Endothelial cell of umbilical vein (primary cell): ENCODE results near the gene NOXRED1. TPM values are rescaled to one million over a fixed set of nuclear protein-coding genes. Genes with fewer than 3 reads are reported as not detected.

Experiments used
- BruUV-seq: library from RNA; stranded (reverse); fragments of 400-500 nt; replicated peaks from 2 replicates; lab custom pipeline; 2021; lab: Mats Ljungman, UMichigan
- CTCF ChIA-PET: fragments of 300-600, 350-600 bp; sonication (Branson Sonifier 250); formaldehyde crosslinking; loops from one replicate; lab custom pipeline; 2021; ENCODE audit warnings: antibody characterized with exemption, inconsistent platforms; lab: Charles Lee
- POLR2A ChIA-PET: fragments of 300-600, 350-600 bp; sonication (Branson Sonifier 250); formaldehyde crosslinking; loops from one replicate; lab custom pipeline; 2021; ENCODE audit warnings: antibody characterized with exemption, inconsistent platforms; lab: Charles Lee
- DNase-seq: peaks from one replicate; pipeline ENCODE4 v3.0.0-alpha.2; 2011; ENCODE audit warnings: low read depth, low spot score
- FAIRE-seq: peaks from 2 replicates; lab custom pipeline; 2011; peaks lifted over from hg19 to GRCh38; lab: Jason Lieb, UNC
- H2AFZ ChIP-seq: 2 replicates; pipeline ENCODE4 v1.6.0; 2012; ENCODE audit warnings: low read depth, low read length, control low read depth, inconsistent platforms
- H3K27ac ChIP-seq: 2 replicates; pipeline ENCODE4 v1.5.1; 2011; ENCODE audit warnings: low read depth, mild to moderate bottlenecking, control low read depth, low read length, moderate library complexity; ENCODE audit not compliant: insufficient read depth
- H3K27me3 ChIP-seq, 2 experiments: 2 replicates each; pipeline versions ENCODE4 v1.6.0 to v1.6.1; 2011; ENCODE audit warnings: low read length in 2 of 2, mixed read lengths in 1 of 2; ENCODE audit not compliant: control insufficient read depth in 2 of 2, insufficient read depth in 2 of 2
- H3K36me3 ChIP-seq, 2 experiments: 2 replicates in 1 of 2; 3 replicates in 1 of 2; pipeline ENCODE4 v1.5.1; 2011; ENCODE audit warnings: low read length in 2 of 2, mild to moderate bottlenecking in 1 of 2, moderate library complexity in 1 of 2; ENCODE audit not compliant: control insufficient read depth in 2 of 2, insufficient read depth in 2 of 2; ENCODE audit errors: extremely low read depth in 1 of 2
- H3K4me1 ChIP-seq: 3 replicates; pipeline ENCODE4 v1.5.1; 2011; ENCODE audit warnings: mild to moderate bottlenecking, low read length; ENCODE audit not compliant: control insufficient read depth, insufficient read depth; ENCODE audit errors: extremely low read depth
- H3K4me2 ChIP-seq: 2 replicates; pipeline ENCODE4 v1.6.1; 2011; ENCODE audit warnings: low read length, control low read depth, mixed read lengths; ENCODE audit not compliant: insufficient read depth
- H3K4me3 ChIP-seq, 3 experiments: fragments of 200-600 bp in 1 of 3; sonication (generic), shearing (Covaris generic) in 1 of 3; replicated peaks in 1 of 3; 2 replicates each; pipeline ENCODE4 v1.5.1; 2011 to 2016; ENCODE audit warnings: control low read depth in 3 of 3, low read length in 3 of 3, mild to moderate bottlenecking in 2 of 3, inconsistent platforms in 1 of 3, low read depth in 1 of 3, moderate library complexity in 1 of 3; ENCODE audit not compliant: insufficient read depth in 1 of 3
- H3K79me2 ChIP-seq: 2 replicates; pipeline ENCODE4 v1.6.0; 2012; ENCODE audit warnings: low read length, inconsistent platforms; ENCODE audit not compliant: control insufficient read depth, insufficient read depth
- H3K9ac ChIP-seq: replicated peaks from 2 replicates; pipeline ENCODE3; 2011; ENCODE audit warnings: low read length, control low read depth; ENCODE audit not compliant: insufficient read depth; ENCODE audit errors: extremely low read depth
- H3K9me1 ChIP-seq: replicated peaks from 3 replicates; pipeline ENCODE4 v1.6.0; 2011; ENCODE audit warnings: mild to moderate bottlenecking, low read length; ENCODE audit not compliant: control insufficient read depth, insufficient read depth; ENCODE audit errors: extremely low read depth
- H3K9me3 ChIP-seq: replicated peaks from 2 replicates; pipeline ENCODE4 v1.5.1; 2012; ENCODE audit warnings: low read length, inconsistent platforms; ENCODE audit not compliant: control insufficient read depth, insufficient read depth
- H4K20me1 ChIP-seq: replicated peaks from 2 replicates; pipeline ENCODE3; 2011; ENCODE audit warnings: mild to moderate bottlenecking, low read length; ENCODE audit not compliant: control insufficient read depth, insufficient read depth; ENCODE audit errors: extremely low read depth
- EZH2 ChIP-seq: IDR thresholded peaks from 2 replicates; pipeline ENCODE4 v1.6.1; 2012; ENCODE audit warnings: borderline replicate concordance, low read depth, mild to moderate bottlenecking, moderate library complexity, low read length, inconsistent platforms; ENCODE audit not compliant: severe bottlenecking
- FOS ChIP-seq: IDR thresholded peaks from 2 replicates; pipeline ENCODE4 v1.6.1; 2011; ENCODE audit warnings: mild to moderate bottlenecking, low read length, moderate library complexity, borderline replicate concordance; ENCODE audit not compliant: insufficient read depth
- GATA2 ChIP-seq: IDR thresholded peaks from 2 replicates; pipeline ENCODE4 v1.7.0; 2011; ENCODE audit warnings: low read depth, mild to moderate bottlenecking, moderate library complexity, mixed read lengths, low read length; ENCODE audit not compliant: insufficient read length, insufficient read depth
- JUN ChIP-seq: IDR thresholded peaks from 2 replicates; pipeline ENCODE4 v1.6.1; 2011; ENCODE audit warnings: borderline replicate concordance, low read depth; ENCODE audit not compliant: insufficient read length, insufficient read depth
- MYC ChIP-seq: IDR thresholded peaks from one replicate; pipeline ENCODE4 v1.6.1; 2011; ENCODE audit warnings: mild to moderate bottlenecking, low read depth, low read length
- POLR2A ChIP-seq: IDR thresholded peaks from 2 replicates; pipeline ENCODE4 v1.6.1; 2012; ENCODE audit warnings: low read depth, mild to moderate bottlenecking, control low read depth, low read length
- POLR2AphosphoS5 ChIP-seq: IDR thresholded peaks from 2 replicates; pipeline ENCODE4 v1.6.1; 2012; ENCODE audit warnings: low read depth, mild to moderate bottlenecking, control low read depth, low read length, moderate library complexity; ENCODE audit not compliant: insufficient read depth
- dilution Hi-C: fragments of 300-500 bp; cut with MboI; formaldehyde crosslinking; loops from one replicate; pipeline ENCODE4 v1.15.0; 2019; ENCODE audit warnings: low sequenced_read_pairs; ENCODE audit not compliant: extremely low pct_ligation_motif_present
- intact Hi-C: fragments of 100-400 bp; cut with micrococcal nuclease; formaldehyde crosslinking; loops from one replicate; pipeline ENCODE4 v1.10.0; 2022
- polyA plus RNA-seq, 4 experiments: library from polyadenylated mRNA; depleted of rRNA in 3 of 4; stranded (reverse) in 3 of 4; unstranded in 1 of 4; fragments of >200 nt; gene quantifications; 2 replicates each; pipeline versions ENCODE4 v1.2.1 to v1.2.3, GENCODE V29; 2011 to 2012; ENCODE audit warnings: missing spikeins in 1 of 4
- total RNA-seq: library from RNA; stranded (reverse); gene quantifications from 2 replicates; pipeline ENCODE4 v1.2.3, GENCODE V29; 2021
- TF ChIP-seq, protein P1 (sequence below), 2 donors: IDR thresholded peaks; 1 replicate in 1 of 2; 2 replicates in 1 of 2; pipeline ENCODE4 v1.5.1; 2011; ENCODE audit warnings: low read length in 2 of 2, mild to moderate bottlenecking in 2 of 2, moderate library complexity in 2 of 2, control low read depth in 1 of 2, inconsistent platforms in 1 of 2, low read depth in 1 of 2; ENCODE audit not compliant: insufficient read depth in 1 of 2; ENCODE audit errors: extremely low read depth in 1 of 2
- TF ChIP-seq, protein P2 (sequence below): IDR thresholded peaks from 2 replicates; pipeline ENCODE4 v1.6.1; 2011; ENCODE audit not compliant: insufficient read depth, insufficient read length

Gene NOXRED1
- total and polyA plus RNA-seq, 2 donors (not counting 3 experiments of a cell fraction or from before 2014, with no cell fraction given), result 0.15 to 0.33 TPM

DNA sequence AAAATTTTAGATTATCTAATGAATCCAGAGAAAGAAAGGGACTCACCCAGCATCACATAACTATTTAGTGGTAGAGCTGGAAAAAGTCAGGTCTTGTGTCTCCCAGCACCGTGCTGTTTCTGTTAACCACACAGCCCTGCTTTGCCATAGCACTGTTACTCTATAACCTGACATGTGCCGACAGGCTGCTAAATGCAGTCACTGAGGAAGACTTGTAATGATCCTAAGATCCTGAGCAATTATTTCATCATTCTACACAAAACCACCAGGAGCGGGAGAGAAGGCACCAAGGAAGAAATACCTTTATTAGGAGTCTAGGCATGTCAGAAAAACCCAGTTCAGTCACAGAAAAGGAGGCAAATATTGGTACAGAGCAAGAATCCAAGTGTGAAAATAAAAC, 3.1 kb upstream of the NOXRED1 start:
- ChIA-PET CTCF (interaction anchor here (0.5 kb wide), 1 partner anchor 28 kb away, joined by 3 read pairs; no protein-coding TSS in a partner anchor), POLR2A (no interaction called here)
- Histone ChIP-seq H3K36me3 (peaks cover 7 to 39% of the 10 kb centered on the region in 2 experiments), H2AFZ (no peak overlapping the region), H4K20me1 (no peaks in the 10 kb centered on the region), H3K9ac (no peak overlapping the region), H3K9me1 (no peaks in the 10 kb centered on the region), H3K4me2 (no peak overlapping the region), H3K4me1 (no peaks in the 10 kb centered on the region), H3K27me3 (no peaks in the 10 kb centered on the region), H3K79me2 (no peaks in the 10 kb centered on the region), H3K27ac (no peak overlapping the region), H3K9me3 (no peaks in the 10 kb centered on the region), H3K4me3 (no peak overlapping the region)
- no peak for TF ChIP-seq FOS
- TF ChIP-seq JUN, result no peak
- TF ChIP-seq MYC, result no peak
- TF ChIP-seq, protein P1, sequence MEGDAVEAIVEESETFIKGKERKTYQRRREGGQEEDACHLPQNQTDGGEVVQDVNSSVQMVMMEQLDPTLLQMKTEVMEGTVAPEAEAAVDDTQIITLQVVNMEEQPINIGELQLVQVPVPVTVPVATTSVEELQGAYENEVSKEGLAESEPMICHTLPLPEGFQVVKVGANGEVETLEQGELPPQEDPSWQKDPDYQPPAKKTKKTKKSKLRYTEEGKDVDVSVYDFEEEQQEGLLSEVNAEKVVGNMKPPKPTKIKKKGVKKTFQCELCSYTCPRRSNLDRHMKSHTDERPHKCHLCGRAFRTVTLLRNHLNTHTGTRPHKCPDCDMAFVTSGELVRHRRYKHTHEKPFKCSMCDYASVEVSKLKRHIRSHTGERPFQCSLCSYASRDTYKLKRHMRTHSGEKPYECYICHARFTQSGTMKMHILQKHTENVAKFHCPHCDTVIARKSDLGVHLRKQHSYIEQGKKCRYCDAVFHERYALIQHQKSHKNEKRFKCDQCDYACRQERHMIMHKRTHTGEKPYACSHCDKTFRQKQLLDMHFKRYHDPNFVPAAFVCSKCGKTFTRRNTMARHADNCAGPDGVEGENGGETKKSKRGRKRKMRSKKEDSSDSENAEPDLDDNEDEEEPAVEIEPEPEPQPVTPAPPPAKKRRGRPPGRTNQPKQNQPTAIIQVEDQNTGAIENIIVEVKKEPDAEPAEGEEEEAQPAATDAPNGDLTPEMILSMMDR (IDR thresholded peaks at IDR 0.05; ENCODE audit: extremely low read depth in 1 of 2, insufficient read depth in 1 of 2, low read depth in 1 of 2, low read length in 2 of 2), result no peak
- no peak for TF ChIP-seq POLR2A
- intact Hi-C loops (no loop called here), dilution Hi-C loops (no loop called here)
- DNase-seq, result no peak
- FAIRE-seq, result no peak
- no TSS peak for BruUV-seq

DNA sequence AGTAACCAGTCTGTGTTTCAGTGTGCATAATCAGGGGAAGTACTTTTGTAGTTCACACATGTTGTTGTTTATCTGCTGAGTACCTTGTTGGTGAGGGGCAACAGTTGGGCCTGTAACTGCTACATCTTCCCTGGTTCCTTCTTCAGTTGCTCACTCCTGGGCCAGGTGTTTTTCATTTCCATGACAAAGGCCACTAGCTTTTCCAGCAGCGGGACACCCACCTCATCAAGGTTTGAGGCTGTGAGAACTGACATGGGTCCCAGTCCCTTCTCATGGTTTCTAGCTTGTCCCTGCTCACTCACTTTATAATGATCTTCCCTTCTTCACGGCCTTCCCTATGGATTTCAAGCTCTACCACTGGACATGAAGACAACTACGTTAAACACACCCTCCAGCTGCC, 1.5 kb upstream of the NOXRED1 start:
- CTCF ChIA-PET, result no interaction called here
- DNase-seq (no peak), FAIRE-seq (no peak)
- Histone ChIP-seq H3K27me3 (no peaks in the 10 kb centered on the region), H3K9me3 (no peaks in the 10 kb centered on the region), H3K4me2 (no peak overlapping the region), H3K4me1 (no peaks in the 10 kb centered on the region), H3K79me2 (no peaks in the 10 kb centered on the region), H4K20me1 (no peaks in the 10 kb centered on the region), H3K36me3 (peaks cover 7 to 39% of the 10 kb centered on the region in 2 experiments), H2AFZ (no peak overlapping the region), H3K9ac (no peak overlapping the region), H3K9me1 (no peaks in the 10 kb centered on the region), H3K27ac (no peak overlapping the region), H3K4me3 (no peak overlapping the region)
- intact Hi-C loops (no loop called here), dilution Hi-C loops (no loop called here)
- TF ChIP-seq POLR2AphosphoS5 (no peak), JUN (no peak), GATA2 (no peak), FOS (no peak), EZH2 (no peak), POLR2A (no peak), MYC (no peak)
- TF ChIP-seq, protein P2, sequence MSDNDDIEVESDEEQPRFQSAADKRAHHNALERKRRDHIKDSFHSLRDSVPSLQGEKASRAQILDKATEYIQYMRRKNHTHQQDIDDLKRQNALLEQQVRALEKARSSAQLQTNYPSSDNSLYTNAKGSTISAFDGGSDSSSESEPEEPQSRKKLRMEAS, result no peak
- TF ChIP-seq, protein P1 (IDR thresholded peaks at IDR 0.05; ENCODE audit: extremely low read depth in 1 of 2, insufficient read depth in 1 of 2, low read depth in 1 of 2, low read length in 2 of 2), result no peak
- POLR2A ChIA-PET, result interaction anchor here (0.6 kb wide), 1 partner anchor 13 kb away, joined by 4 read pairs; no protein-coding TSS in a partner anchor
- BruUV-seq, result no TSS peak
